Motor neuron (in vitro differentiated cells): ENCODE measurements around the gene GZF1. TPM values are rescaled to one million over a fixed set of nuclear protein-coding genes. Genes with fewer than 3 reads are reported as not detected.
A peak's percentile ranks its signal among the peaks of the same experiment; 100 is the strongest.

Source experiments
- ATAC-seq, 8 experiments: fragments of 200-7000 bp; cut with Tn5 transposase; replicated peaks in 6 of 8; 2 replicates each; pipeline ENCODE4 v1.8.0; 2021; ENCODE audit warnings: mild to moderate bottlenecking in 8 of 8, moderate library complexity in 8 of 8
- H3K27ac ChIP-seq, 2 donors: fragments of 250-450 bp; sonication (Bioruptor Pico); 2 replicates each; pipeline ENCODE4 v1.9.0; 2021; ENCODE audit warnings: antibody characterized with exemption in 2 of 2, mild to moderate bottlenecking in 2 of 2, moderate library complexity in 1 of 2
- H3K4me1 ChIP-seq, 2 donors: fragments of 250-450 bp; sonication (Bioruptor Pico); replicated peaks in 1 of 2; 2 replicates each; pipeline ENCODE4 v1.6.1; 2021; ENCODE audit warnings: antibody characterized with exemption in 2 of 2, mild to moderate bottlenecking in 2 of 2, moderate library complexity in 1 of 2
- H3K4me3 ChIP-seq, 5 donors: fragments of 250-450 bp; sonication (Bioruptor Pico); 2 replicates each; pipeline ENCODE4 v1.9.0; 2021; ENCODE audit warnings: antibody characterized with exemption in 5 of 5, mild to moderate bottlenecking in 5 of 5, moderate library complexity in 4 of 5
- WGBS, 10 experiments: fragments of 450-650 bp; shearing (Covaris generic); methylation state at CpG; one replicate each; pipeline ENCODE4 v1.0.0; 2022; 5-methylcytosine and 5-hydroxymethylcytosine counted together
- in situ Hi-C, 9 experiments: fragments of 400-800 bp; cut with MboI; loops; one replicate each; pipeline ENCODE4 v1.15.0; 2021; ENCODE audit warnings: low sequenced_read_pairs in 9 of 9, low pct_unique_long_range_greater_than_20kb in 2 of 9; ENCODE audit not compliant: unreplicated experiment in 9 of 9
- total RNA-seq, 8 experiments: library from RNA; unstranded; fragments of 300-600 nt; gene quantifications; 2 replicates each; pipeline versions ENCODE4 v1.2.3 to v1.2.4, GENCODE V29; 2022

Gene GZF1
- total RNA-seq, 8 experiments from 2014 or later, result 11.2 to 40.6 (median 22.3) TPM

DNA sequence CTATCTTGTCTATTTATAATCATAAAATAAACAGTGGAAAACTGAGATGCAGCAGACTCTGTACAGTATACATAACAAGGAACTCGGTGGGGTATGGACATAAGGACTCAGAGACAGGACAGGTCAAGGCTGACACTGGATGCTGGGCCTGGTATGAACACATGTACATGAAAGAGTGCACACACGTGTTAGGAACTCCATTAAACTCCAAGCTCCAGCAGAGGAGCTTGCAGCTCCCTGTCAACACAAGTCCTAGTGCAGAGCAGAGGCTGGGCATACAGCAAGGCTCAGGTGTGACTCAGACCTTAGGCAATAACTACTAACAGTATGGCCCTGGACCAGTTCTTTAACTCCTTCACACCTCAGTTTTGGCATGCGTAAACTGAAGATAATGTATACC, 42.2 kb downstream of the GZF1 start:
- Histone ChIP-seq H3K4me1 (no peaks in the 10 kb centered on the region), H3K4me3 (no peak overlapping the region), H3K27ac (no peak overlapping the region)
- in situ Hi-C loops, result no loop called here
- peak in 1 of 8 experiments; percentile 12 for ATAC-seq
- 43 to 100% (median 60%) methylated on average over 1 to 3 of the region's 3 CpGs; no CpG with 5 or more reads in 1 of the 10 experiments for WGBS, 10 experiments

- ATAC-seq, result no peak
- H3K4me3 ChIP-seq, result no peak overlapping the region
- H3K27ac ChIP-seq, result no peak overlapping the region
- in situ Hi-C loops, result no loop called here
- peaks cover 0 to 4% of the 10 kb centered on the region in 2 donors for H3K4me1 ChIP-seq
- 47 to 100% (median 89%) methylated on average over 1 of the region's 1 CpG; no CpG with 5 or more reads in 1 of the 10 experiments for WGBS, 10 experiments
These were observed 44.9 kb downstream of the GZF1 start for GRCh38 chr20:23406880-23407279.

GRCh38 chr20:23407781-23408464, 45.9 kb downstream of the GZF1 start:
- 50 to 100% (median 100%) methylated on average over 1 to 2 of the region's 2 CpGs; no CpG with 5 or more reads in 1 of the 10 experiments for WGBS, 10 experiments
- no peak overlapping the region for H3K4me3 ChIP-seq
- ATAC-seq, result no peak
- no peak overlapping the region for H3K27ac ChIP-seq
- in situ Hi-C loops, result no loop called here
- peaks cover 0 to 8% of the 10 kb centered on the region in 2 donors for H3K4me1 ChIP-seq

GRCh38 chr20:23408957-23409356, 47.0 kb downstream of the GZF1 start:
- Histone ChIP-seq H3K4me1 (peaks cover 0 to 8% of the 10 kb centered on the region in 2 donors), H3K4me3 (no peak overlapping the region), H3K27ac (no peak overlapping the region)
- in situ Hi-C loops, result no loop called here
- ATAC-seq, result peak in 1 of 8 experiments; percentile 43
- WGBS, 10 experiments, result 56 to 100% (median 100%) methylated on average over 1 to 2 of the region's 2 CpGs; no CpG with 5 or more reads in 2 of the 10 experiments

DNA sequence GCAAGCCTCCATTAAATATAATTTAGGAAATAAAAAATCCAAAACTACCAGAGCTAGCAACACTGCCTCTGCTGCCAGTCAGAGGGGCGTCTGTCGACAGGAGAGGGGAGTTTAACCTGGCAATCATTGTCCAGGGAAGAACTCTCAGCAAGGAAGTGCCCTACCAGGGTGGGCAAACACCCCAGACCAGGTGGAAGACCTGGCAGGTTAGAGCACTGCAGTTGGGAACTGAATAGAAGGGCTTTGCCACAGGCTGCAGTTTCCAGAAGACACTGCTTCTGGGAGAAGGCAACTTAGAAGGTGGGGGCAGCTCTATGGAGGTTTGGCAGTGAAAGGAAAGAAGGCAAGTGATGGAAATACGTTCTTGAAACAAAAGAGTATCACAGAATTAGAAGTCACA, 47.8 kb downstream of the GZF1 start:
- Histone ChIP-seq H3K27ac (no peak overlapping the region), H3K4me1 (peaks cover 0 to 8% of the 10 kb centered on the region in 2 donors), H3K4me3 (no peak overlapping the region)
- WGBS, 10 experiments, result 63 to 94% (median 87%) methylated on average over 1 to 3 of the region's 3 CpGs; no CpG with 5 or more reads in 4 of the 10 experiments
- in situ Hi-C loops, result no loop called here
- no peak for ATAC-seq

- ATAC-seq, result no peak
- in situ Hi-C loops, result no loop called here
- Histone ChIP-seq H3K27ac (no peak overlapping the region), H3K4me1 (peaks cover 0 to 8% of the 10 kb centered on the region in 2 donors), H3K4me3 (no peak overlapping the region)
- WGBS, 10 experiments, result 67 to 93% (median 89%) methylated on average over 2 to 3 of the region's 3 CpGs; no CpG with 5 or more reads in 1 of the 10 experiments
These were observed 49.1 kb downstream of the GZF1 start for GRCh38 chr20:23410916-23411695.

- in situ Hi-C loops, result no loop called here
- WGBS, 10 experiments, result 0 to 90% (median 48%) methylated on average over 1 of the region's 1 CpG; no CpG with 5 or more reads in 6 of the 10 experiments
- H3K27ac ChIP-seq, result no peak overlapping the region
- no peak overlapping the region for H3K4me3 ChIP-seq
- peaks cover 0 to 8% of the 10 kb centered on the region in 2 donors for H3K4me1 ChIP-seq
- ATAC-seq, result peak in 6 of 8 experiments; percentile 36 to 96 (median 81)
These were observed 50.0 kb downstream of the GZF1 start for GRCh38 chr20:23412026-23412425.

DNA sequence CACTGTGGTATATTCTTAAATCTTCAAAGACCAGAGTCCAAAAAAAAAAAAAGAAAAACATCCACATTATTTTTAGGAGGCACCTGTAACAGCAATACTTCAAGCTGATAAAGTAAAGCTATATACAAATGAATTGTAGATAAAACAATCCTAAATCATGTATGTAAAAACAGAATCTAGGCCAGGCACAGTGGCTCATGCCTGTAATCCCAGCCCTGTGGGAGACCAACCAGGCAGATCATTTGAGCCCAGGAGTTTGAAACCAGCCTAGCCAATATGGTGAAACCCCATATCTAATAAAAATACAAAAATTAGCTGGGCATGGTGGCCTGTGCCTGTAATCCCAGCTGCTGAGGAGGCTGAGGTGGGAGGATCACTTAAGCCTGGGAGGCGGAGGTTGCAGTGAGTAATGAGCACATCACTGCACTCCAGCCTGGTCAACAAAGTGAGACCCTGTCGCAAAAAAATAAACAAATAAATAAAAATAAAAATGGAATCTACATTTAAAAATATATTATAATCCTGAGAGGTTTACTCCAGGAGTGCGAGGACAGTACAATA, 52.0 kb downstream of the GZF1 start:
- Histone ChIP-seq H3K4me3 (no peak overlapping the region), H3K4me1 (peaks cover 5 to 8% of the 10 kb centered on the region in 2 donors), H3K27ac (no peak overlapping the region)
- WGBS, 10 experiments, result 80 to 100% (median 98%) methylated on average over 1 to 3 of the region's 3 CpGs
- no peak for ATAC-seq
- in situ Hi-C loops, result no loop called here

- in situ Hi-C loops, result no loop called here
- WGBS, 10 experiments, result 60 to 100% (median 90%) methylated on average over 1 of the region's 1 CpG
- ATAC-seq, result no peak
These were observed 52.7 kb downstream of the GZF1 start for GRCh38 chr20:23414526-23415188.

GRCh38 chr20:23415555-23415954, 53.6 kb downstream of the GZF1 start:
- in situ Hi-C loops, result no loop called here
- no peak for ATAC-seq
- peaks cover 8 to 12% of the 10 kb centered on the region in 2 donors for H3K4me1 ChIP-seq
- no peak overlapping the region for H3K27ac ChIP-seq
- WGBS, 10 experiments, result 81 to 100% (median 100%) methylated on average over 1 to 5 of the region's 5 CpGs; no CpG with 5 or more reads in 3 of the 10 experiments
- no peak overlapping the region for H3K4me3 ChIP-seq

More at GRCh38 chr20:23414526-23415188, 52.7 kb downstream of the GZF1 start:
- Histone ChIP-seq H3K27ac (no peak overlapping the region), H3K4me1 (peaks cover 7 to 8% of the 10 kb centered on the region in 2 donors), H3K4me3 (no peak overlapping the region)

GRCh38 chr20:23415959-23416583, 54.1 kb downstream of the GZF1 start:
- in situ Hi-C loops, result no loop called here
- H3K4me3 ChIP-seq, result no peak overlapping the region
- H3K27ac ChIP-seq, result no peak overlapping the region
- H3K4me1 ChIP-seq, result peaks cover 8 to 12% of the 10 kb centered on the region in 2 donors
- WGBS, 10 experiments, result 40 to 100% (median 91%) methylated on average over 2 to 6 of the region's 6 CpGs; no CpG with 5 or more reads in 1 of the 10 experiments
- ATAC-seq, result peak in 4 of 8 experiments; percentile 28 to 70 (median 63)

GRCh38 chr20:23417861-23418260, 55.9 kb downstream of the GZF1 start:
- H3K4me1 ChIP-seq, result peaks cover 3 to 15% of the 10 kb centered on the region in 2 donors
- no peak overlapping the region for H3K27ac ChIP-seq
- no peak for ATAC-seq
- no peak overlapping the region for H3K4me3 ChIP-seq
- in situ Hi-C loops, result no loop called here
